ENCODE data around the gene ASF1B. TPM values are rescaled to one million over a fixed set of nuclear protein-coding genes. Genes with fewer than 3 reads are reported as not detected.
"Not testable (repeated sequence)": the region's sequence is repeated elsewhere in the genome, so short reads cannot be mapped to it uniquely, and the experiment has no call there.

Gene ASF1B
- total RNA-seq, 1 donor from 2014 or later = 0.45 TPM

GRCh38 chr19:14160017-14160703, 23.8 kb upstream of the ASF1B start:
- DNase-seq (ENCODE audit: low spot score) (no peak), ATAC-seq (no peak)

- ATAC-seq (no peak), DNase-seq (ENCODE audit: low spot score) (no peak)
These were observed 22.7 kb upstream of the ASF1B start for GRCh38 chr19:14159059-14159458.

- ATAC-seq (no peak), DNase-seq (ENCODE audit: low spot score) (no peak)
These were observed 22.1 kb upstream of the ASF1B start for GRCh38 chr19:14158276-14159023.

- DNase-seq (ENCODE audit: low spot score) (no peak), ATAC-seq (no peak)
These were observed 20.8 kb upstream of the ASF1B start for GRCh38 chr19:14156971-14157717.

- ATAC-seq (no peak), DNase-seq (ENCODE audit: low spot score) (no peak)
These were observed 19.7 kb upstream of the ASF1B start for GRCh38 chr19:14156122-14156521.

GRCh38 chr19:14155371-14155770, 19.0 kb upstream of the ASF1B start:
- DNase-seq (ENCODE audit: low spot score) (no peak), ATAC-seq (no peak)

- ATAC-seq (no peak), DNase-seq (ENCODE audit: low spot score) (no peak)
These were observed 16.3 kb upstream of the ASF1B start for GRCh38 chr19:14152713-14153112.

- no peak for ATAC-seq
- no peak for DNase-seq (ENCODE audit: low spot score)
These were observed 14.6 kb upstream of the ASF1B start for GRCh38 chr19:14150770-14151661.

- DNase-seq (ENCODE audit: low spot score) (no peak), ATAC-seq (no peak)
These were observed 13.8 kb upstream of the ASF1B start for GRCh38 chr19:14150041-14150769.

- DNase-seq (ENCODE audit: low spot score) (peak; percentile 62), ATAC-seq (peak; percentile 44)
These were observed 13.2 kb upstream of the ASF1B start for GRCh38 chr19:14149509-14149994.

GRCh38 chr19:14148751-14149410, 12.5 kb upstream of the ASF1B start:
- DNase-seq (ENCODE audit: low spot score) (no peak), ATAC-seq (no peak)

GRCh38 chr19:14147797-14148605, 11.6 kb upstream of the ASF1B start:
- DNase-seq (ENCODE audit: low spot score) (no peak), ATAC-seq (peak; percentile 79)

- ATAC-seq = no peak
These were observed 10.4 kb upstream of the ASF1B start for GRCh38 chr19:14146789-14147216.

GRCh38 chr19:14146169-14146568, 9.8 kb upstream of the ASF1B start:
- DNase-seq (ENCODE audit: low spot score); ATAC-seq: not testable (repeated sequence)

More at GRCh38 chr19:14146789-14147216, 10.4 kb upstream of the ASF1B start:
- no peak for DNase-seq (ENCODE audit: low spot score)

GRCh38 chr19:14145381-14145780, 9.0 kb upstream of the ASF1B start:
- ATAC-seq (no peak), DNase-seq (ENCODE audit: low spot score) (no peak)

- DNase-seq (ENCODE audit: low spot score) = no peak
- no peak for ATAC-seq
These were observed 6.1 kb upstream of the ASF1B start for GRCh38 chr19:14142262-14143190.

- DNase-seq (ENCODE audit: low spot score) = no peak
- no peak for ATAC-seq
These were observed 4.7 kb upstream of the ASF1B start for GRCh38 chr19:14141041-14141440.

Data from left lobe of liver (tissue), 2 donors.